ENCODE data around the gene PLXND1.
"Not testable (repeated sequence)": the region's sequence is repeated elsewhere in the genome, so short reads cannot be mapped to it uniquely, and the experiment has no call there.

PLXND1 gene

GRCh38 chr3:129612534-129613366 lies 6.3 kb upstream of the PLXND1 start:
- no peak for DNase-seq (ENCODE audit: low read depth)

GRCh38 chr3:129611812-129612533 lies 5.5 kb upstream of the PLXND1 start:
- DNase-seq (ENCODE audit: low read depth), result no peak

- no peak for DNase-seq (ENCODE audit: low read depth)
Observed at GRCh38 chr3:129611446-129611800, 4.9 kb upstream of the PLXND1 start.

GRCh38 chr3:129610794-129611445 lies 4.4 kb upstream of the PLXND1 start:
- DNase-seq (ENCODE audit: low read depth), result not testable (repeated sequence)

GRCh38 chr3:129610276-129610675 lies 3.8 kb upstream of the PLXND1 start:
- no peak for DNase-seq (ENCODE audit: low read depth)

- DNase-seq (ENCODE audit: low read depth), result no peak
Observed at GRCh38 chr3:129609591-129610182, 3.2 kb upstream of the PLXND1 start.

GRCh38 chr3:129608936-129609590 lies 2.6 kb upstream of the PLXND1 start:
- no peak for DNase-seq (ENCODE audit: low read depth)

GRCh38 chr3:129608087-129608935 lies 1.8 kb upstream of the PLXND1 start:
- no peak for DNase-seq (ENCODE audit: low read depth)

GRCh38 chr3:129607391-129608068 lies 1.1 kb upstream of the PLXND1 start:
- no peak for DNase-seq (ENCODE audit: low read depth)

- DNase-seq (ENCODE audit: low read depth), result no peak
Observed at GRCh38 chr3:129605922-129606635, 397 bp downstream of the PLXND1 start.

GRCh38 chr3:129605203-129605921 lies 1.1 kb downstream of the PLXND1 start:
- DNase-seq (ENCODE audit: low read depth), result no peak

- no peak for DNase-seq (ENCODE audit: low read depth)
Observed at GRCh38 chr3:129604767-129605166, 1.7 kb downstream of the PLXND1 start.

- no peak for DNase-seq (ENCODE audit: low read depth)
Observed at GRCh38 chr3:129603991-129604749, 2.3 kb downstream of the PLXND1 start.

GRCh38 chr3:129603561-129603942 lies 2.9 kb downstream of the PLXND1 start:
- no peak for DNase-seq (ENCODE audit: low read depth)

GRCh38 chr3:129602730-129603560 lies 3.5 kb downstream of the PLXND1 start:
- no peak for DNase-seq (ENCODE audit: low read depth)

- no peak for DNase-seq (ENCODE audit: low read depth)
Observed at GRCh38 chr3:129602309-129602708, 4.2 kb downstream of the PLXND1 start.

- no peak for DNase-seq (ENCODE audit: low read depth)
Observed at GRCh38 chr3:129601713-129602112, 4.8 kb downstream of the PLXND1 start.

- no peak for DNase-seq (ENCODE audit: low read depth)
Observed at GRCh38 chr3:129600348-129600747, 6.1 kb downstream of the PLXND1 start.
